Body of pancreas (tissue), 4 donors: ENCODE results near the gene EDIL3.

Experiments used
- CTCF ChIP-seq, 7 experiments: fragments of 450-650 bp in 4 of 7; fragments of 200-600 bp in 3 of 7; sonication (generic) in 3 of 7; IDR thresholded peaks; one replicate each; pipeline ENCODE4 v1.5.1; 2016 to 2019; ENCODE audit warnings: antibody characterized with exemption in 7 of 7
- POLR2A ChIP-seq, 3 donors: fragments of 450-650 bp; IDR thresholded peaks; one replicate each; pipeline ENCODE4 v1.6.1; 2016; ENCODE audit warnings: antibody characterized with exemption in 3 of 3, mild to moderate bottlenecking in 2 of 3

- no peak for TF ChIP-seq CTCF (IDR thresholded peaks at IDR 0.05)
- TF ChIP-seq POLR2A (IDR thresholded peaks at IDR 0.05): no peak
Measured at GRCh38 chr5:84392836-84393235, 8.2 kb upstream of the EDIL3 start.
